ENCODE measurements around the gene DISP3.
"Not testable (repeated sequence)": the region's sequence is repeated elsewhere in the genome, so short reads cannot be mapped to it uniquely, and the experiment has no call there.

The DISP3 gene

DNA sequence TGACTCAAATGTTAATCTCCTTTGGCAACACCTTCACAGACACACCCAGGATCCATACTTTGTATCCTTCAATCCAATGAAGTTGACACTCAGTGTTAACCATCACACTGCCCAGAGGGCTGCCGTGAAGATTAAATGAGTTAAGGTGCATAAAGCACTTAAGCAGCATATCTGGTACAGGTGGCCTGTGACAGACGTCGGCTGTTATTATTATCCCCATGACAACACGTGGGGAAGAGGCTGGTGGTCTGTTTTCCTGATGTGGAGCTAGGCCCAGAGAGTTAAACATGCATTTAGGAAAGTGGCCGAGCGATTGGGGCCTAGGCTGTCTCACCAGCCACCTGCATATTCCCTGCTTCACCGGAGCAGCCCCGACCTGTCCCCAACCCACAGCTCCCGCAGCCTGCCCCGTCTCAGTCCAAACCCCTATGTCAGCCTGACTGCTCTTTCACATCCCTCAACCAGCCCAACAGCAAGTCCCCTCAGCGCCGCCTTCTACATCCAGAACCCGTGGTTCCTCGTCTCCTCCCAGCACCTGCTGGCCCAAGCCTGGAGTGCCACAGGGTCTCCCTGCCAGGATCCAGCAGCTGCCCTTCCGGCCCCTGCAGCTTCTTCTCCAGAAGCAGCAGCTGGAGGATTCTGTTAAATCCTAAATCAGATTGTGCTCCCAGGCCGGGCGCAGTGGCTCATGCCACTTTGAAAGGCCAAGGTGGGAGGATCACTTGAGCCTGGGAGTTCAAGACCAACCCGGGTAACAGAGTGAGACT lies 97.3 kb downstream of the DISP3 start:
- no peak for DNase-seq (ENCODE audit: low read depth)

DNA sequence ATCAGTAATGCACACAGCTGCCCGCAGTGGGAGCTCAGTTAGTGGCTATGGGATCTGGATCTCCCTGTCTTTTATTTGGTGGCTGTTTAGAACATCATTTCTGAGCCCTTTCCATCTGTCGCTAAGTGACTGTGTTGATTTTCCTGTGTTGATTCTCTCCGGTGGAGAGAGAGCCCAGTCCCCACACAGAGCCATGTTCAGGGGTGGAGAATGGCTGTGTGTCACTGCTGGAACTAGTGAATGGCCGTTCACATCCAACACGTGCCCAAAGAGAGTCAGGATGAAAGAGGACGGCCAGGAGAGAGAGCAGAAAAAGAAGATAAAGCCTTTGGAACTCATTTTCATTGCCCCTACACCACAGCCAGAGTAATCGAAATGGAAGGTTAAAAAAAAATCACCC lies 99.0 kb downstream of the DISP3 start:
- DNase-seq (ENCODE audit: low read depth): no peak

DNA sequence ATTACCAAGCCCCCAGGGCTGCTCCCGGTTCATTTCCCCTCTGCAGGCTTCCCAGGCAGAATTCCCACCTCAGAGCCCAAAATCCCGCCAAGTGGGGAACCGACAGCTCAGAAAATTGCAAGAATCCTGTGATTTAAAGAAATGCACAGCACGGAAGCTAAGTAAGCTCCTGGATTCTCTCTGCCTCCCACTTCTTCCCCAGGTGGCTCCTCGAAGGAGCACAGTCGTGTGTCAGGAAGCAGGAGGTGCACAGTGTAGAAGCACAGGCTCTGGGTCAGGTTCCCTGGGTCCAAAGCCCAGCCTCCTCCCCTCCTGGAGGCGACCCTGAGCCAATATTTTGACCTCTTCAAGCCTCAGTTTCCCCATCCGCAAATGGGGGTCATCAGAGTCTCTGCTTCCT lies 100.6 kb downstream of the DISP3 start:
- no peak for DNase-seq (ENCODE audit: low read depth)

DNA sequence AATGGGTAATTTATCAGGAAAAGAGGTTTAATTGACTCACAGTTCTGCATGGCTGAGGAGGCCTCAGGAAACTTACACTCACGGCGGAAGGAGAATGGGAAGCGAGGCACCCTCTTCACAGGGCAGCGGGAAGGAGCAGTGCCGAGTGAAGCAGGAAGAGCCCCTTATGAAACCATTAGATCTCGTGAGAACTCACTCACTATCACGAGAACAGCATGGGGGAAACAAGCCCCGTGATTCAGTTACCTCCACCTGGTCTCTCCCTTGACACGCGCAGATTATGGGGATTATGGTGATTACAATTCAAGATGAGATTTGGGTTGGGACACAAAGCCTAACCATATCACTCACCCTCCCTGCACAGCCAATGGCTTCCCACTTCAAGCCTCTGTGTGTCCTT lies 101.1 kb downstream of the DISP3 start:
- DNase-seq (ENCODE audit: low read depth): not testable (repeated sequence)

DNA sequence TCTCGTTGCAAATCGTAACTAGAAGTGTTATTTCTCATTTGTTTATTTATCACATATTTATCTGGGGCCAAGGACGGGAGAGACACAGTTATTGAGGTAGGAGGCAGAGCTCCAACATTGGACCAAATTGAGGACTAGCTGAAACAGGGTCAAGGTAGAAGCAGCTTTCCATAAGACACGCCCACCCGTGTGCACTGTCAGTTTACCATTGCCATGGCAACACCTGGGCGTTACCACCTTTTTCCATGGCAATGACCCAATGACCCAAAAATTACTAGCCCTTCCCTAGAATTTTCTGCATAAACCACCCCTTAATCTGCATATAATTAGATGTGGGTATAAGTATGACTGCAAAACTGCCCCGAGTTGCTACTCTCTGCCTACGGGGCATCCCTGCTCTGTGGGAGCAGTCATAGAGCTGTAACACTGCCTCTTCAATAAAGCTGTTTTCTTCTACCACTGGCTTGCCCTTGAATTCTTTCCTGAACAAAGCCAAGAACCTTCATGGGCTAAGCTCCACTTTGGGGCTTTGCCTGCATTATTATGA lies 102.6 kb downstream of the DISP3 start:
- no peak for DNase-seq (ENCODE audit: low read depth)

DNA sequence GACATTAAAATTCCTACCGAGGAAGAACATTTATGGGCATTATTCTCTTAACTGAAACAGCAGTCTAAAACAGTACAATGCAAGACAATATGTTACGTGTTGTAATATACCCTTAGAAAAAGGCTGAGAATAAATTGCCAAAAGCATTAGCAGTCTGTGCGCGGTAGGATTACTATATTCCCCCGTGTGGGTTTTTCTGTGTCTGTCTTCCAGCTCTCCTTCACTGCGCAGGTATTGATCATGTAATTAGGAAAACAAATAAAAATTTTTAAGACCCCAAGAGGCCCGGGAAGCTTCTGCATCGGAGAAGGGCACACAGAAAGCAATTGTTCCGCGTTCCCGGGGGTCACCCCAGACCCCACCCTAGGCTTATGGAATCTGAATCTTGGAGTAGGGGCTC lies 106.4 kb downstream of the DISP3 start:
- DNase-seq (ENCODE audit: low read depth): no peak
